PC-9 (cell line): ENCODE results near the gene ZFP36L1.

Experiments used
- EZH2 ChIP-seq: fragments of 200-600 bp; sonication (generic); IDR thresholded peaks from 2 replicates; pipeline ENCODE4 v1.8.0; 2017; ENCODE audit warnings: antibody characterized with exemption, low read depth
- TF ChIP-seq, protein P1 (sequence below): fragments of 200-600 bp; sonication (generic); conservative IDR thresholded peaks from 2 replicates; pipeline ENCODE4 v1.6.1; 2017; ENCODE audit warnings: mixed run types, antibody characterized with exemption, mild to moderate bottlenecking, moderate library complexity

DNA sequence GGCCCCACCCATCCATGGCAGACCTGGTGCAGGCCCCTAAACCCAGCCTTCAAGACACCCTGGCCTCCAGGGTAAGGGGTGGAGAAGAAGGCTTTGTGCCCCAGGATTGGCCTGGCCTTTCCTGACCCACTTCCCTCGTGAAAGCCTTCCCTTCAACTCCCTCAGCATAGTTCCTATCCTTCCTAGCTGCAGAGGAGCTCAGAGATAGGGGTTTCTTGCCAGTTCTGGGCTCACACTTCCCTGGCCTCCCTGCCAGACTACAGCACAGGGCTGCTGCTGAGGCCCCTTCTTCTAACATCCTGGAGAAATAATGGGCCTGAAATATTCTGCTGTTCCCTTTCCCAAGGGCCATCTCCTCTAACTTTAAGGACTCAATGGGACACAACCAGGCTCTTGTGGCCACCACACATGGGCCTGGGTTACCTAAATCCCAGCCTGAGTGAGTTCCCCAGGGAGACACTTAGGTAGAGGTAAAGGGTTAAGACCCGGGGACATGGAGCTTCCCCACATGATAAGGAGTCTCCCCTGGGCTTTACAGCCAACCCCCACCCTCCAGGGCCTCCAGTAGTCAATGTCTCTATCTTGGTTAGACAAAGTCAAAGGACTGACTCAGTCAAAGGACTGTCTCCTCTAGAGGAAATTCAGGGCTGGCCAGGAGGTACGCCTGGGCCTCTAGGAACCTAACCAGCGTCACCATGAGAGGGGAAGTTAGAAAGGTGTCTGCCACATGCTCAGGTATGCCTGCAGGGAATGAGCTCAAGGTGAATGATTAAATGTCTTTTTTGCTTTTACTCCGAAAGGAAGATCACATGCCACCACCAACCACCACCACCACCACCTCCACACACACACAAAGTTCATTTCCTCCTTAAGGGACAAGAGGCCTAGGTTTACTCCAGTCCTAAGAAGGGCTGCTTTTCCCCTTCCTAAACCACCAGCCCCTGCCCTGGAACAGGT lies 7.1 kb downstream of the ZFP36L1 start:
- TF ChIP-seq, protein P1, sequence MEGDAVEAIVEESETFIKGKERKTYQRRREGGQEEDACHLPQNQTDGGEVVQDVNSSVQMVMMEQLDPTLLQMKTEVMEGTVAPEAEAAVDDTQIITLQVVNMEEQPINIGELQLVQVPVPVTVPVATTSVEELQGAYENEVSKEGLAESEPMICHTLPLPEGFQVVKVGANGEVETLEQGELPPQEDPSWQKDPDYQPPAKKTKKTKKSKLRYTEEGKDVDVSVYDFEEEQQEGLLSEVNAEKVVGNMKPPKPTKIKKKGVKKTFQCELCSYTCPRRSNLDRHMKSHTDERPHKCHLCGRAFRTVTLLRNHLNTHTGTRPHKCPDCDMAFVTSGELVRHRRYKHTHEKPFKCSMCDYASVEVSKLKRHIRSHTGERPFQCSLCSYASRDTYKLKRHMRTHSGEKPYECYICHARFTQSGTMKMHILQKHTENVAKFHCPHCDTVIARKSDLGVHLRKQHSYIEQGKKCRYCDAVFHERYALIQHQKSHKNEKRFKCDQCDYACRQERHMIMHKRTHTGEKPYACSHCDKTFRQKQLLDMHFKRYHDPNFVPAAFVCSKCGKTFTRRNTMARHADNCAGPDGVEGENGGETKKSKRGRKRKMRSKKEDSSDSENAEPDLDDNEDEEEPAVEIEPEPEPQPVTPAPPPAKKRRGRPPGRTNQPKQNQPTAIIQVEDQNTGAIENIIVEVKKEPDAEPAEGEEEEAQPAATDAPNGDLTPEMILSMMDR: no peak
- TF ChIP-seq EZH2: no peak
